IPS-18c (cell line): ENCODE results near the gene MME.
"Not testable (repeated sequence)": the region's sequence is repeated elsewhere in the genome, so short reads cannot be mapped to it uniquely, and the experiment has no call there.

ENCODE experiments used
- H3K4me3 ChIP-seq: 2 replicates; pipeline ENCODE4 v1.7.0; 2013; ENCODE audit warnings: low read depth, mild to moderate bottlenecking, low read length, moderate library complexity; ENCODE audit not compliant: insufficient read depth
- H3K9me3 ChIP-seq: one replicate; pipeline ENCODE4 v1.6.1; 2013; ENCODE audit warnings: mild to moderate bottlenecking, low read length, moderate library complexity; ENCODE audit not compliant: control insufficient read depth, insufficient read depth

MME gene

DNA sequence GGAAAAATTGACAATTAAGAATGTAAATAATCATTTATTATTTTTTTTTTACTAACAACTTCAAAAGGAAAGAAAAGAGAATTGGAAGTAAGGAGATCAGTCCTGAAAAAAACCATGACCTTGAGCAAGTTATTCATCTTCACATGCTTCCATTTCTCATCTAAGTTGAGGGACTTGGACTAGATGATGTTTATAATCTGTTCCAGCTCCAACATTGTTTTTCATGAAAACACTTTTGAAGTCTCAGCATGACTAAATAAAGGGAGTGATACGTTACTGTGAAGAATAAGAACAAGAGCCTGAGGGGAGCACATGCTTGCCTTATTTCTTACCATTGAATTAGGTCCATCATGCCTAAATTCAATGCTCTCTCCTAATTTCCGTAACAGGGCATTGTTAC is 117.7 kb downstream of the MME start:
- Histone ChIP-seq H3K4me3 (no peak overlapping the region), H3K9me3 (no peaks in the 10 kb centered on the region)

DNA sequence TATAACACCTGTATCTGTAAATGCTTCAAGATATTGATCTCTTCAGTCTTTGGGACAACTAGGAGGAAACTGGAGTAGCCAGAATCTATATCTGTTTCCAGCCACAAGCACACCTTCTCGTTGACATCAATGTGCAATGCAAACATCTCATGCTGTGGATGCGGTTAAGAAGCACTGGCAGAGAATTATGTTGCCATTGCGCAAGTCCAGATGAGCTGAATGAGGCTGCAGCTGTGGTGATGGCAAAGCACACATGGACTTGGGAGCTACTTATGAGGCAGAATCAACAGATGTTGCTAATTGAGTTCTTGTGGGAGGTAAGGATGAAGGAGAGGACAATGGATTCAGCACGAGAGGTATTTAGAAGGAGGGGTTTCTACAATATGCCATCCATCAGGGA is 122.5 kb downstream of the MME start:
- H3K4me3 ChIP-seq = no peak overlapping the region
- no peaks in the 10 kb centered on the region for H3K9me3 ChIP-seq

- Histone ChIP-seq H3K9me3 (no peaks in the 10 kb centered on the region), H3K4me3 (no peak overlapping the region)
Measured at GRCh38 chr3:155204851-155205250, 124.7 kb downstream of the MME start.

DNA sequence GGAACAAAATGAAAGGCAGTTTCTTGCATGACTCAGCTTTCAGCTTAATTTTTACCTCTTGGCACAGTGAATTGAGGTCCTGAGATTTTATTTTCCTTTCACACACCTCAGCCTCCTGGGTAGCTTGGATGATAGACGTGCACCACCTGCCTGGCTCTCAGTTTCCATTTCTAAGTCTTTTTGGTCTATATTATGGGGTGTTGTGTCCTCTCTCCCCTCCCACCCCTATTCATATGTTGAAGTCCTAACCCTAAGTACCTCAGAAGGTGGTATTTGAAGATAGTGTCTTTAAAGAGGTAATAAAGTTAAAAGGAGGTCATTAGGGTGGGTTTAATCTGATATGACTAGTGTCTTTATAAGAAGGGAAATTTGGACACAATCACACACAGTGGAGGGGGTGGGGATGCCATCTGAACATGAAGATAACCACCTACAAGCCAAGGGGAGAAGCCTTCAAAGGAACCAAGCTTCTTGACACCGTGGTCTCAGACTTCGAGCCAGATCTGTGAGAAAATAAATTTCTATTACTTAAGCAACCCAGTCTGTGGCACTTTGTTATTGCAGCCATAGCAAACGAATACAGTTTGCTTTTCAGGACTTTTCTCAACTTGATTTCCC is 128.2 kb downstream of the MME start:
- Histone ChIP-seq H3K9me3 (no peaks in the 10 kb centered on the region), H3K4me3 (no peak overlapping the region)

- no peak overlapping the region for H3K4me3 ChIP-seq
- H3K9me3 ChIP-seq = no peaks in the 10 kb centered on the region
Measured at GRCh38 chr3:155210736-155211135, 130.6 kb downstream of the MME start.

DNA sequence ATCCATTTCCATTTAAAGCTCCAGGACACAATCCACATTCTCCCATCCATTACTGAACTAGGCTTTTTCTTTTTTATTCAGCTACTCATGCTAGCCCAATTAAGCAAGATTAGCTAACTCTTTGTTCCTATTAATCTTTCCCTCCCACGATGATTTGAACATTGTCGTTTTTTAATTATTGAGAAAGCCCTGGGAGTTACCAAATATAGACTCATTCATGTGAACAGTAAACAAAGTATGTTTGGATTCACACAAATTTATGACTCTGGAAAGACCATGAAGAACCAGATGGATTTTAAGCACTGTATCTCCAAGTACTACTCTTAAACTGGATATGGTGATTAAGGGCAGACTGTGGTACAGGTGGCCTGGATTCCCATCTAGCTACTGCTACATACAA is 131.1 kb downstream of the MME start:
- H3K9me3 ChIP-seq = no peaks in the 10 kb centered on the region
- no peak overlapping the region for H3K4me3 ChIP-seq

DNA sequence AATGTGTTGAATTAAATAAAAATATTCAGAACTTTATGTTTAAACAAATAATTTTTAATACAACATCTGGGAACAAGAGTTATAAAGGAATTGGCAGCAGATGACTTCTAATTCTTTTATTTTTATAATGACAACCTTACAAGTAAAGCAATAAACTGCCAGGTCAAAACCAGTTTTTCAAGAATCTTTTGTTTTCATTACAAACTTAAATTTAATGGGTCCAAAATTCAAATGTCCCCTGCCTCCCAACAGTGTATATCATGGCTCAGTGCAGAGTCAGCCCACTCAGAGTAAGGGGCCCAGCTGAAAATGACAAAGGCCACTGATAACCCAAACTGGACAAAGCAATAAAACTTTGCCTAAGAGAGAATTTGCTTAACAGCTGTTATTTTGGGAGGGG is 131.8 kb downstream of the MME start:
- Histone ChIP-seq H3K4me3 (no peak overlapping the region), H3K9me3 (no peaks in the 10 kb centered on the region)

GRCh38 chr3:155216007-155216406 is 135.9 kb downstream of the MME start:
- H3K4me3 ChIP-seq, H3K9me3 ChIP-seq: not testable (repeated sequence)

- Histone ChIP-seq H3K9me3 (peaks cover 2% of the 10 kb centered on the region), H3K4me3 (no peak overlapping the region)
Measured at GRCh38 chr3:155217591-155217990, 137.5 kb downstream of the MME start.

DNA sequence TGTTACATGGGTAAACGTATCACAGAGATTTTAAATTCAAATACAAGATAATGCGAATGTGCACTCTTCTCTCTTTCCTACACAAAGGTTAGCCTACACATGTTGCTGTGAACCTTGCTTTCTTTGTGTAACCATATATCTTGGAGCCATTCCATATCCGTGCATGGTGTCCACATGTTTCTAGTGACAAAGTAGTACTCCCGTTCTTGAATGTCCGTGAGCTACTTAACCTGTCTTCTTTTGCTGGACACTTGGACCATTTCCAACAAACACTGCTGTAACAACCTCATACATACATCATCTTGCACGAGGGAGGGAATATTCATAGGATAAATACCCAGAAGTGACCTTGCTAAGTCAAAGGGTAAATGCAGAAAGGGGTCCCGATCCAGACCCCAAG is 138.3 kb downstream of the MME start:
- H3K9me3 ChIP-seq = peaks cover 2% of the 10 kb centered on the region
- H3K4me3 ChIP-seq = no peak overlapping the region

GRCh38 chr3:155219106-155219505 is 139.0 kb downstream of the MME start:
- H3K9me3 ChIP-seq = peaks cover 2% of the 10 kb centered on the region
- H3K4me3 ChIP-seq = no peak overlapping the region

DNA sequence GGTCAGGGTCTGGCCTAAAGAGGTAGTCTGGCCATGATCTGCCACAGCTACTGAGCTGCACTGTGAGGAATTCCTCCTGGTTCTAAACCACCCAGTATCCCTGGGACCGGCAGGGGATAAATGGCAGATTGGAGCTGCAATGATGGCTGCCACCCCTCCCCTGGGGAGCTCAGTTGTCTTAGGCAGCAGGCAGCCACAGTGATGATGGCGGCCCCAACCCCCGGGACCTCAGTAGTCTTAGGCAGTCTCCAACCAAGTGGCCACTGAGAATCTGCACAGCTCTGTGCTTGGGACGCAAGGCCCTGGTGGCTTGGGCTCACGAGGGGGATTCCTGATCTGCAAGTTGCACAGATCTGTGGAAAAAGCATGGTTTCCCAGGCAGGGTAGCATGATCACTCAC is 145.3 kb downstream of the MME start:
- peaks cover 4% of the 10 kb centered on the region for H3K9me3 ChIP-seq
- no peak overlapping the region for H3K4me3 ChIP-seq

DNA sequence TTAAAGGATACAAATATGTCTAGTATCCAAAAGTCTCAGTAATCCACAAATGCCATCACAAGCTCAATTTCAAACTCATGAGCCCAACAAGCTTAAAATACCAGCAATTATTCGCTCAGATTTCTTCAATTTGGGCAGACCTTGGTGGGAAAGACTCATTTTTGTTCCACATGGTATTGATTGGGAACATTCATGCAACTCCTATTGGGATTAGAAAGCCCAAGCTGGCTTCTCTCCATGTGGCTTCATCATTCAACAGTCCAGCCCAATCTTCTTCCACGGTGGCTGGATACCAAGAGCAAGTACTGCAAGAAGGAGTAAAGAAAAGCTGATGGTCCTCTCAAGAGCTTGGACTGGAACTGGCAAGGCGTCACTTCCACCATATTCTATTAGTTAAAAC is 147.0 kb downstream of the MME start:
- peaks cover 2% of the 10 kb centered on the region for H3K9me3 ChIP-seq

GRCh38 chr3:155228676-155229075 is 148.6 kb downstream of the MME start:
- Histone ChIP-seq H3K9me3 (peaks cover 2% of the 10 kb centered on the region), H3K4me3 (no peak overlapping the region)

More for the DNA sequence above, 147.0 kb downstream of the MME start:
- H3K4me3 ChIP-seq = no peak overlapping the region

DNA sequence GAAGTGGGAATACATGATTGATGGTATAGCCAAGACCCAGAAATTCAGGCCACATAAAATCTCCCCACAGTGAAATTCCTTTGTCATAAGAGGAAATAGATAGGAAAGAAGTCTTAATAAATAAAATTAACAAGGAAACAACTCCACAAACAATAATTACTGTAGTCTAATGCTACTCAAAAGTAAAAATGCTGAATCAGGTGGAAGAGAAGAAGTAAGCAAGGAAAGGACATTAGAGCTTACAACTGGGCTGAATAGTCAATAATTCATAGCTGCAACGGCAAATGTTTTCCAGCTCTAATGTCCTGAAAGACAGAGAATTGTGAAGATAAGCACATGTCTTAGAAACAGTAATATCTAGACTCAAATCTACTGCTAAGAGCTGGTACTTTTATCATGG is 149.0 kb downstream of the MME start:
- Histone ChIP-seq H3K9me3 (peaks cover 2% of the 10 kb centered on the region), H3K4me3 (no peak overlapping the region)

- H3K9me3 ChIP-seq = peaks cover 2% of the 10 kb centered on the region
- H3K4me3 ChIP-seq = no peak overlapping the region
Measured at GRCh38 chr3:155230382-155230781, 150.3 kb downstream of the MME start.

GRCh38 chr3:155231792-155232191 is 151.7 kb downstream of the MME start:
- H3K9me3 ChIP-seq = peaks cover 2% of the 10 kb centered on the region
- no peak overlapping the region for H3K4me3 ChIP-seq

DNA sequence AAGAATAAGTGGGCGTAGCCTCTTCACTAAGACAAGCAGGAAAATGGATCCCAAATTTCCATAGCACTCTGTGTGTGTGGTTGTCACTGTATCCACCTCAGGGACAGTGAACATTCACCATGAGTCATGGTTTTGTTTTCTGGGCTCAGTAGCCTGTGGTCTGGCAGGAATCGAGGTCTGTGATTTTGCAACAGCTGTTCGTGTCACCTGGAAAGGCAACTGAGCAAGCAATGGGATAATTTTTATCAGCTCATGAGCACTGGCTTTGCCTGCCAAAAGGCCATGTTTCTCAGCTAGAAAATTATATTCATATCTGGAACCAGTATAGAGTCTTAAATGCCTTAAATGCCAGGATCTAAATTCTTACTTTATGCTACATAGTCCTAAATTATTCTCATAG is 152.5 kb downstream of the MME start:
- Histone ChIP-seq H3K9me3 (peaks cover under 1% of the 10 kb centered on the region), H3K4me3 (no peak overlapping the region)

- H3K9me3 ChIP-seq = no peaks in the 10 kb centered on the region
- no peak overlapping the region for H3K4me3 ChIP-seq
Measured at GRCh38 chr3:155233213-155233612, 153.1 kb downstream of the MME start.
